Mucosa of stomach (tissue), 1 donor: ENCODE measurements around the gene PLXNB3.

ENCODE experiments used
- H3K27me3 ChIP-seq: one replicate; pipeline ENCODE4 v1.7.0; 2013; ENCODE audit warnings: mild to moderate bottlenecking, low read length; ENCODE audit not compliant: control insufficient read depth, insufficient read depth
- H3K36me3 ChIP-seq: one replicate; pipeline ENCODE4 v1.7.0; 2013; ENCODE audit warnings: low read length; ENCODE audit not compliant: control insufficient read depth, insufficient read depth
- H3K4me1 ChIP-seq: one replicate; pipeline ENCODE4 v1.7.0; 2013; ENCODE audit warnings: mild to moderate bottlenecking, low read length; ENCODE audit not compliant: control insufficient read depth, insufficient read depth
- H3K4me3 ChIP-seq: one replicate; pipeline ENCODE4 v1.7.0; 2013; ENCODE audit warnings: low read length
- H3K9ac ChIP-seq: one replicate; pipeline ENCODE4 v1.7.0; 2013; ENCODE audit warnings: mild to moderate bottlenecking, low read length, moderate library complexity
- H3K9me3 ChIP-seq: one replicate; pipeline ENCODE4 v1.7.0; 2013; ENCODE audit warnings: mild to moderate bottlenecking, low read length, moderate library complexity; ENCODE audit not compliant: control insufficient read depth
- donor health status: Pancreatic carcinoma.

The PLXNB3 gene

DNA sequence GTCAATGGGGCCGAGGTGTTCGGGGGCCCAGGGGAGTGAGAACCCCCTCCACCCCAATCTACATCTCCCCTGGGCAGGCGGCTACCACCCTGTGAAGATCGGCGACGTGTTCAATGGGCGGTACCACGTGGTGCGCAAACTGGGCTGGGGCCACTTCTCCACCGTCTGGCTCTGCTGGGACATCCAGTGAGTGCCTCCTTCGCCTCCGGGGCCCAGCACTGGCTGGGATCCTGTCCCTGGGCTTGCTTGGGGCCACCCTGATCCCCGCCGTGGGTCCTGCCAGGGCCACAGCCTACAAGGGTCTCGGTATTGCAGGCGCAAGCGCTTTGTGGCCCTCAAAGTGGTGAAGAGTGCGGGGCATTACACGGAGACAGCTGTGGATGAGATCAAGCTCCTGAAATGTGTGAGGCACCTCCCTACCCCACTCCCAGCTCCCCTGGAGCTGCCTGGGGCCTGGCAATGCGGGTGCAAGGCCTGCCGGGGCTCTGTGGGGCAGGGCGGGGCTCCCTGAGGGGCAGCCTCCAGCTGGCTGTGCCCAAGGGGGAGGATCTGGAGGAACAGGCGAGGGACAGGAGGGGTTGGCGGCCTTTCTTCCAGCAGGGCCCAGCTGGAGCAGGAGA is 17.5 kb downstream of the PLXNB3 start:
- H3K4me3 ChIP-seq: no peak overlapping the region

DNA sequence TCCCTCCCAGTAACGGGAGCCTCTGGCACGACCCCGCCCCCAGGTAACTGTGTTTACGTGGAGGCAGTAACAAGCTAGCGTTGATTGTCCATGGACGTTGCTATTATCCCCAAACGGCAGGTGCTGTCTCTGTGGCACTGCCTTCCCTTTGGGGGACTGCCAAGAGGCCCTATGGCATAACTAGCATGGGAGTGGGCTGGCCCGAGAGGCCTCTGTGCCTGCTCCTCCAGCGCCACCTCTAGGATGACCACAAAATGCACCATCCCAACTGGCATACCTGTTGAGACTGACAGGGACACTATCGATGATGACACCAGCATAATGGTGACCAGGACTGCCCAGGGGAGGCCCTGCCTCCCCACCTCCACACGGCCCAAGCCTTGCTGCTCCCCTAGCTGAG is 18.3 kb downstream of the PLXNB3 start:
- no peaks in the 10 kb centered on the region for H3K27me3 ChIP-seq
- H3K4me3 ChIP-seq: no peak overlapping the region
- H3K4me1 ChIP-seq: peaks cover 12% of the 10 kb centered on the region
- H3K36me3 ChIP-seq: no peaks in the 10 kb centered on the region
- no peak overlapping the region for H3K9ac ChIP-seq
- H3K9me3 ChIP-seq: no peaks in the 10 kb centered on the region

More for the DNA sequence above, 17.5 kb downstream of the PLXNB3 start:
- no peaks in the 10 kb centered on the region for H3K9me3 ChIP-seq
- H3K27me3 ChIP-seq: no peaks in the 10 kb centered on the region
- peaks cover 12% of the 10 kb centered on the region for H3K4me1 ChIP-seq
- no peak overlapping the region for H3K9ac ChIP-seq
- no peaks in the 10 kb centered on the region for H3K36me3 ChIP-seq

DNA sequence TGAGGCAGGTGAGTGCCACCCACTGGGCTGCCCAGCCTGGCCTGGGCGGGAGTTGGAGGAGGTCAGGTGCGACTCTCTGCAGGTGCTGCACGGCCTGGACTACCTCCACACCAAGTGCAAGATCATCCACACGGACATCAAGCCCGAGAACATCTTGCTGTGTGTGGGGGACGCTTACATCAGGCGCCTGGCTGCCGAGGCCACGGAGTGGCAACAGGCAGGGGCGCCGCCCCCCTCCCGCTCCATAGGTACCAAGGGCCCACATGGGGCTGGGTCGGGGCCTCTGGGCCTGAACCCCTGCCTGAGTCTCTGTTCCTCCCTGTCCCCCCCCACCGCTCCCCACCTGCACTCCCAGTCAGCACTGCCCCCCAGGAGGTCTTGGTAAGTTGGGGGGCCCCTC is 18.8 kb downstream of the PLXNB3 start:
- H3K9me3 ChIP-seq: no peaks in the 10 kb centered on the region
- no peak overlapping the region for H3K9ac ChIP-seq
- no peaks in the 10 kb centered on the region for H3K27me3 ChIP-seq
- H3K4me3 ChIP-seq: no peak overlapping the region
- peaks cover 12% of the 10 kb centered on the region for H3K4me1 ChIP-seq
- H3K36me3 ChIP-seq: no peaks in the 10 kb centered on the region

DNA sequence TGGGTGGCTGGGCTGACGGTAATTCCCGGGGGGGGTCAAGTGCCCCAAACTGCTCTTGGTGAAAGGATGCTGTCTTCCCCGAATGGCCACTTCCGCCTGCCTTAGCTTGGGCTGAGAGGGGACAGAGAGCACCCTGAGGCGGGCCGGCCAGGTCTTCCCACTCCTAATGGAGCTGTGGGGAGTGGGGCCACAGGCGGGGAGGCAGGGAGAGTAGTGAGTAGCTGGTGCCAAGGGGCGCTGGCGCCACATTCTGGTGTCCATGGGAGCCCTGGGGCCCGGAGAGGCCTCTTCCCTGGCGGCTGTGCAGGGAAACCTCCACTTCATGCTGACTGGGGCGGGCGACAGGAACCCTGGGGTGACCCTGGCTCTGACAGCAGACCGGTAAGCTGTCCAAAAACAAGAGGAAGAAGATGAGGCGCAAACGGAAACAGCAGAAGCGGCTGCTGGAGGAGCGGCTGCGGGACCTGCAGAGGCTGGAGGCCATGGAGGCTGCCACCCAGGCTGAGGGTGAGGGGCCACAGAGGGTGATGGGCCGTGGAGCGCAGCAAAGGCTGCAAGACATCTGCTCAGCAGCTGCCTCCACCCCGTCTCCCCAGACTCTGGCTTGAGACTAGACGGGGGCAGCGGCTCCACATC is 19.4 kb downstream of the PLXNB3 start:
- no peaks in the 10 kb centered on the region for H3K36me3 ChIP-seq
- H3K4me3 ChIP-seq: no peak overlapping the region
- no peaks in the 10 kb centered on the region for H3K9me3 ChIP-seq
- no peaks in the 10 kb centered on the region for H3K27me3 ChIP-seq
- H3K4me1 ChIP-seq: peaks cover 12% of the 10 kb centered on the region
- no peak overlapping the region for H3K9ac ChIP-seq

DNA sequence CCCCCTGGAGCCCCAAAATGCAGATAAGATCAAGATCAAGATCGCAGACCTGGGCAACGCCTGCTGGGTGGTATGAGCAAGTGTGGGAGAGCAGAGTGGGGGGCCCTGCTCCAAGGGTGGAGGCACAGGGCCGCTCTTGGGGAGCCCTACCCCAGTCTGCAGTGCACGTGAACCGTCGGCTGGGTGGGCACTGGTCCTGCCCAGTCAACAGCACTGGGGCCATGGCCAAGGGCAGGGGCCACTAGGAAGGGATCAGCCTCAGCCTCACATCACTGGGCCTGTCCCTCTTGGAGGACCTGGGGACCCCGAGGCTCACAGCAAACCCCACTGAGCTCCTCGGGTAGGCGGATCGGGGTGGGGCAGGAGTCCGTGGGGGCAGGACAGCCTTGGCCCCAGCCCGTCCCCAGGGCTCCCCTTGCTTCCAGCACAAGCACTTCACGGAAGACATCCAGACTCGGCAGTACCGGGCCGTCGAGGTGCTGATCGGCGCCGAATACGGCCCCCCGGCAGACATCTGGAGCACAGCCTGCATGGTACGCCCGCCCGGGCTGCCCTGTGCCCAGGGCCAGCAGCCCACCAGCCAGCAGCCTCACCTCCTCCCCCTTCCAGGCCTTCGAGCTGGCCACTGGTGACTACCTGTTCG is 20.4 kb downstream of the PLXNB3 start:
- no peak overlapping the region for H3K9ac ChIP-seq
- H3K27me3 ChIP-seq: no peaks in the 10 kb centered on the region
- H3K36me3 ChIP-seq: no peaks in the 10 kb centered on the region
- H3K4me3 ChIP-seq: no peak overlapping the region
- peaks cover 12% of the 10 kb centered on the region for H3K4me1 ChIP-seq
- no peaks in the 10 kb centered on the region for H3K9me3 ChIP-seq

DNA sequence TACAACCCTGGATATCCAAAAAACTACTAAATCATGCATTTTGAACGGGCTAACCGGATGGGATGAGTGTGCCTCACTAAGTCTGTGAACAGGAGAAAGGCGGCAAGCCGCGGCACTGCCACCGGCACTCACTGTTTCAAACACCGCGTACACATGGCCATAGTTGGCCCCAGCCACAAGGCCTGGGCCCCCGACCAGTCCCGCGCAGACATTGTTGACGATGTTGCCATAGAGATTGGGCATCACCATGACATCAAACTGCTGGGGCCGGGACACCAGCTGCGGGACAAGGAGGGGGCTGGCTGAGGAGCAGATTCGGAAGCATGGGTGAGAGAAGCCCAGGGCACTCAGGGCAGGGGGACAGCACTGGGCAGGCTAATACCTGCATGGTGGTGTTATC is 22.6 kb downstream of the PLXNB3 start:
- H3K4me3 ChIP-seq: no peak overlapping the region
- no peaks in the 10 kb centered on the region for H3K27me3 ChIP-seq
- peaks cover 3% of the 10 kb centered on the region for H3K4me1 ChIP-seq
- no peak overlapping the region for H3K9ac ChIP-seq
- no peaks in the 10 kb centered on the region for H3K9me3 ChIP-seq
- no peaks in the 10 kb centered on the region for H3K36me3 ChIP-seq

DNA sequence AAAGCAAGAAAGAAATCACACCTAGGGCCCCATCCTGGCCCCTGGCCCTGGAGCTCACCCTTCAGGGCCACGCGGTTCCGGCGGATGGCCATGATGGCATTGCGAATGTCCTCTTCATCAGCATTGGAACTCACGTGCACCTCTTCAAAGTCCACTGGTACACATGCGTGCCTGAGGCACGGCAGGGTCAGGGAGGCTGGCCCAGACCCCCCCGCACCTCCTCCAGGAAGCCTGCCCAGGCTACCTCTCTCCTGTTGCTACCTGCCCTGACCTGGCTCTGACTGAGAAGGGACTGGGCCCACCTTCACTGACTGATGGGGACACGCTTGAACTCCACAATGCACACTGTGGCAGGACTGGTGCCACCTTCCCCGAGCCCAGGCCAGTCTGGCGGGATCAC is 25.6 kb downstream of the PLXNB3 start:
- Histone ChIP-seq H3K4me1 (peaks cover 10% of the 10 kb centered on the region), H3K36me3 (no peaks in the 10 kb centered on the region), H3K9ac (no peak overlapping the region), H3K4me3 (no peak overlapping the region), H3K27me3 (no peaks in the 10 kb centered on the region), H3K9me3 (no peaks in the 10 kb centered on the region)

DNA sequence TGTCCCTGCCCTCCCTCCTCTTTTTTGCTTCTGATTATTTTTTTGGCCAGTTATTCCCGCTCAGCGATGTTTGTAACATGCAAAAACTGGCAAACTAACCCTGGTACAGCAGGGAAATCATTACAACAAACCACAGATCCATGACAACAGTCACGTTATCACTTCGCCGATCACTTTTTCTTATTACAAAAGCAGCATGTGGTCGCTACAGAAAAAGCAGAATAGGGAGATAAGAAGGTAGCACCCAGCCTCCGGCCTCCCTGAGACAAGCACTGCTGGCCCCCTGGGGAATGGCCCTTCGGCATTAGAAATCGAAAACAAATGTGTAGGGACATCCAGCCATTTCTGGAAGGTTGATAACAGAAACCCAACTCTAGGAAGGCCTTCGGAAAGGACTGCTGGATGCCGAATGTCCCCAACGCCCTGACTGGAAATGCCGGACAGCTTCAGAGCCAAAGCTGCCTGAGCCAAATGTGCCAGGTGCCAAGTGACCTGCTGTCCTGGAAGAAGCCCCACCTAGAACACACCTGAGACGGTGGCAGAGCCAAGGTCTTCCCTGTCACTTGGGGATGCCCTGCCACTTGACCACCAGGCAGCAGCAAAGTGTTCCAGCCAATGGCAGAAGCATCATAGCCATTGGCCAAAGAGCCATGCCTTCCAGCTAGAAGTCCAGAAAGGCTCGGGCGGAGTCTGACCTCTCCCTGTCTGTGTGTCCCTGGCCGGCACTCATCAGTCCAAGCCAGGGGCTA is 27.2 kb downstream of the PLXNB3 start:
- Histone ChIP-seq H3K9me3 (no peaks in the 10 kb centered on the region), H3K27me3 (no peaks in the 10 kb centered on the region), H3K9ac (no peak overlapping the region), H3K36me3 (no peaks in the 10 kb centered on the region), H3K4me3 (no peak overlapping the region), H3K4me1 (peaks cover 19% of the 10 kb centered on the region)

DNA sequence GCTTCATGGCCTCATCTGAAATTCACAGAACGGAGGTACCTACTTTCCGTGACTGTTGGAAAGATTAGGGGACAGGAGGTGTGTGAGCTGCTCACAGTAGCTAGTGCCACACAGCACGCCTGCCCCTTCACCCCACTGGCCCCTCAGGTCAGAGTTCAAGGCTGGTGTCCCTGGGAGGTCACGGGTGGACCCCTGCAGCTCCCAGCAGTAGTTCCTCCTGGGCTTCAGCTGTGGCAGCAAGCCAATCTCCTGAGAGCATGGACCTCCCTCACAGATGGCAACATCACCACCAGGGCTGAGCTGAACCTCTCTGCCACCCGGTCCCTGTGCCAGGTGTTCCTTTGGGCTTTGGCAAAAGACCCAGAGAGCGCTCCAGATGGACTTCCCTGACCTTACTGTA is 28.3 kb downstream of the PLXNB3 start:
- H3K9me3 ChIP-seq: no peaks in the 10 kb centered on the region
- H3K36me3 ChIP-seq: no peaks in the 10 kb centered on the region
- H3K4me1 ChIP-seq: peaks cover 21% of the 10 kb centered on the region
- H3K4me3 ChIP-seq: no peak overlapping the region
- no peak overlapping the region for H3K9ac ChIP-seq
- H3K27me3 ChIP-seq: no peaks in the 10 kb centered on the region

DNA sequence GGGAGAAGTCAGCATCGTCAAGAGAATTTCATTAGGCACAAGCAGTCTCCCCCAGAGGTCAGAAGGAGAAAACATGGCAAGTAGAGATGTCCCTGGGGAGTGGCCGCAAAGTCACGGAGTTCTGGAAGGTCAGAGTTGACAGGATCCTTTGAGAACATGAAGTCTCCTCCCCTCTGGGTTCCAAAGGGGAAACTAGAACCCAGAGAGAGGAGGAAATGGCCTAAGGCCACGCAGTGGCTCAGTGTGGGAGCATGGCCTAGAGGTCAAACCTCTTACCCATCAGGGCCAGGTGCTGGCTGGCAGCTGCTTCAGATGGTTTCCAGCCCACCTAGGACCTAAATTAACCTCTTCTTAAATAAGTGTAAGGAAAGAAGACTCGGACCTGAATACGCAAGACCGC is 29.2 kb downstream of the PLXNB3 start:
- Histone ChIP-seq H3K9me3 (no peaks in the 10 kb centered on the region), H3K36me3 (no peaks in the 10 kb centered on the region), H3K9ac (peak overlapping the region; percentile 74), H3K4me3 (peak overlapping the region; percentile 46), H3K27me3 (no peaks in the 10 kb centered on the region), H3K4me1 (peaks cover 21% of the 10 kb centered on the region)

DNA sequence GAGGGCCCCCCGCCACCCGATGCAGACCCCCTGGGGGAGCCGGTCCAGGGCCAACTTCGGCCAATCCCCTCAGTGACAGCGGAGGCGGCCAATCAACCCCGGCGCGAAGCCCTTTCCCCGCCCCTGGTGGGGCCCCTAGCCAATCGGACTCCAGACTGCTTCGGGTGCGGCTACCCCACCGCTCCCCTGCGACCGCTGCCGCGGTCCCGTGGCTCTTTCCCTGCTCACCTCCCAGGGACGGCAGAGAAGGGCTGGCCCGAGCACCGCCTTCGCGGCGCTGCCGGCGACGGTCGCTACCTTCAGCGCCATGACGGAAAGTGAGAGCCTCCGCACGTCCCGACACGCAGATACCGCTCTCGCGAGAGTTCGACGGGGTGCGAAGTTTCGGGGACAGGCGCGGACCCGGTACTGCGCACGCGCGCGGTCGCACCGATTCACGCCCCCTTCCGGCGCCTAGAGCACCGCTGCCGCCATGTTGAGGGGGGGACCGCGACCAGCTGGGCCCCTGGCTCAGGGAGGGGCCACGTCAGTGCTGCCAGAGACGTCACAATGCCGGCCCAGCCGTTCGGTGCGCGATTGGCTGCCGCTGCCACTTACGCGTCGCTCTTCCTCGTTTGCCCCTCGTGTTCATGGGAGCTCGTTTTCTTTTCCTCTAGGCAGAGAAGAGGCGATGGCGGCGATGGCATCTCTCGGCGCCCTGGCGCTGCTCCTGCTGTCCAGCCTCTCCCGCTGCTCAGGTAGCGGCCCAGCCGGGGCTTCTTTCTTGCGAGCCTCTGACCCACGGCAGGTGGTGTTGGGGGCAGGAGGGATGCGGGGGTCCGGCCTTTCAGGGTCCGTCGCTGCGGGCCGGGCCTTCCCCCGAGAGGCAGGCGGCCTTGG is 30.2 kb downstream of the PLXNB3 start, which contains the start of the genes IDH3G and SSR4:
Gene IDH3G, minus strand, starts transcription at position 358 of the 879 bp plus-strand sequence. Its CDS starts 49 bp downstream, at position 309.
Gene SSR4, plus strand, starts transcription at position 651 of the 879 bp plus-strand sequence. Its CDS starts 20 bp downstream, at position 671.
- H3K27me3 ChIP-seq: no peaks in the 10 kb centered on the region
- H3K9ac ChIP-seq: peak within 1 kb of the TSS; percentile 76
- H3K4me3 ChIP-seq: peak within 1 kb of the TSS; percentile 50
- H3K36me3 ChIP-seq: no peaks in the 10 kb centered on the region
- peaks cover 21% of the 10 kb centered on the region for H3K4me1 ChIP-seq
- H3K9me3 ChIP-seq: no peaks in the 10 kb centered on the region
